ELR (cell line): ENCODE measurements around the gene FOXRED2.

ENCODE experiments used
- DNase-seq: peaks from one replicate; pipeline ENCODE4 v3.0.0-alpha.2; 2015; ENCODE audit warnings: low read depth

FOXRED2 gene

GRCh38 chr22:36449596-36450175 lies 57.2 kb downstream of the FOXRED2 start:
- DNase-seq, result no peak

DNA sequence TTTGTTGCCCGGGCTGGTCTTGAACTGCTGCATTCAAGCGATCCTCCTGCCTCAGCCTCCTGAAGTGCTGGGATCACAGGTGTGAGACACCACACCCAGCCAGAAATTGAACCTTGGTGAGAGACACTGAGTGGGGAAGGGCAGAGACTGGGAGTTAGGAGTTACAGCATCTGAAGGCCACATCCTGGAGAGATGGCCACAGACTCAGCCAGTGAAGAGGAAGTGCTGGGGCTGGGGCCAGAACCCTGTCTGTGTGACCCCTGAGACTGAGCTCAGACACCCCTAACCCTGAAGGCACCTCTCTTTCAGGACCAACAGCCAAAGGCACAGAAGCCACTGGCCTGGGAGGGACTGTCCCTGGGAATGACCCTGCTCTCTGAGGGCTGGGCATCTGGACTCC lies 59.2 kb downstream of the FOXRED2 start:
- DNase-seq, result no peak

DNA sequence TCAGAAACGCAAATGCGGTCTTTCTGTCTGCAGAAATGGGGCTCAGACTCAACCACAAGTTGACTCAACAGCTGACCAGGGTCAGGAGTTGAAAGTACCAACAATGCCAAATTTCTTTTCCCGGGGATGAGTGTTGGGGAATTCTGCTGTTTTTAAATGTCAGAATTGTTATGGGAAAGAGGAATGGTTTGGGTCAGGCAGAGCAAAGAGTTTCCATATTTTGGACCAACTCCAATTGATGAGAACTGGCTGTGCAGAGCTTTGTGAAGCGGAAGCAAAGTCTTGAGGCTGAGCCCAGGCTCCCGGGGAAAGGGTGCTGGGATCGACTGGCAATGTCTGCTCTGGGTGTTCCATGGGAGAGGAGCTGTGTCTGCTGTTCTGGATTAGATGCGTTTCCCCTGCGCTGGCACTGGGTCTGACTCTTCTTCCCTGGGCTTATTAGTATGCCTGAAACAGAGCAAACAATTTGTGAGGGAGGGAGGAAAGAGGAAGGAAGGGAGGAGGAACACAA lies 61.6 kb downstream of the FOXRED2 start:
- DNase-seq, result peak; percentile 89

GRCh38 chr22:36443198-36443770 lies 63.6 kb downstream of the FOXRED2 start:
- no peak for DNase-seq

- DNase-seq, result no peak
Measured at GRCh38 chr22:36442506-36443197, 64.2 kb downstream of the FOXRED2 start.

GRCh38 chr22:36440429-36441002 lies 66.3 kb downstream of the FOXRED2 start:
- no peak for DNase-seq

DNA sequence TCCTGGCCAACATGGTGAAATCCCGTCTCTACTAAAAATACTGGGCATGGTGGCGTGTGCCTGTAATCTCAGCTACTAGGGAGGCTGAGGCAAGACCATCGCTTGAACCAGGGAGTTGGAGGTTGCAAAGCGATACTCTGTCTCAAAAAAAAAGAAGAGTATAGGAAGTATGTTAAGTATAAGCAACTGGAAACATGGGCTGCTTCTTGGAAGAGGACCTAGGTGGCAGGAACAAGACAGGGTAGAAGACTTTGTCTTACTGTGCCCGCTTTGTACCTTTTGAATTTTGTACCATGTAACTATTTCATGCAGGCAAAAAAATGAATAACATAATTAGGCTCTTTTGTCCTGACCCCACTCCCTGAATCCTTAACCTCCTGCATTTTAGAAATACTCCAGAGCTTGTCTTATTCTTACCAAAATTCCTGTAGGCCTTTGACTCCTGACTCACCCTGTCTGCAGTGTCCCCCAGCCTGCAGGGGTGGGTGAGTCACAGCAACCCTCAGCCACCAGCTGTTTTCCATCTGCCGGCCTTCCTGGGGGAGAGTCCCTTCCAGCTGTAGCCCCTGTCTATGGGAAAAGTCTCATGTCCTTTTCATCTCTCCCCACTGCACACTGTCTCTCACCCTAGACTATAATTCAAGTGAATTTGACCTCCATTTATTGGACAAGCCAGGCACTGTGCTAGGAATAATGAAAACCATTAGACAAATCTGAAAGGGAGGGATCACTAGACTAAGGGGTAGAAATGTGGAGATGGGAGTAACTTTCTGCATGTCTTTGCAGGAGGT lies 67.2 kb downstream of the FOXRED2 start:
- peak; percentile 94 for DNase-seq
